Skeletal muscle cell (primary cell): ENCODE data around the gene PIGP.
"Not testable (repeated sequence)": the region's sequence is repeated elsewhere in the genome, so short reads cannot be mapped to it uniquely, and the experiment has no call there.

Experiments used
- DNase-seq: peaks from one replicate; pipeline ENCODE4 v3.0.0-alpha.2; 2010; ENCODE audit warnings: low read depth
- H3K4me3 ChIP-seq: 2 replicates; pipeline ENCODE4 v1.5.1; 2011; ENCODE audit warnings: low read depth, mild to moderate bottlenecking, control low read depth, low read length, moderate library complexity

PIGP gene

GRCh38 chr21:37072988-37073416, at the start of gene PIGP, which contains the start of gene TTC3:
Gene PIGP (minus strand): TSS chr21:37073071. CDS start chr21:37072515, 556 bp downstream.
Gene TTC3 (plus strand): TSS chr21:37073254. CDS start chr21:37087258, 14,004 bp downstream.
- peak; percentile 85 for DNase-seq
- H3K4me3 ChIP-seq, result peak within 1 kb of the TSS; percentile 95

GRCh38 chr21:37119421-37120218, 46.7 kb upstream of the PIGP start:
- H3K4me3 ChIP-seq, result no peak overlapping the region
- DNase-seq, result no peak

- DNase-seq, result no peak
- H3K4me3 ChIP-seq, result no peak overlapping the region
These were observed 45.4 kb upstream of the PIGP start for GRCh38 chr21:37118187-37118826.

GRCh38 chr21:37117204-37117603, 44.3 kb upstream of the PIGP start:
- H3K4me3 ChIP-seq, result no peak overlapping the region
- no peak for DNase-seq

GRCh38 chr21:37116459-37116858, 43.6 kb upstream of the PIGP start:
- H3K4me3 ChIP-seq, DNase-seq: not testable (repeated sequence)

- DNase-seq, H3K4me3 ChIP-seq: not testable (repeated sequence)
These were observed 41.4 kb upstream of the PIGP start for GRCh38 chr21:37114301-37114700.

GRCh38 chr21:37111029-37111428, 38.2 kb upstream of the PIGP start:
- not testable (repeated sequence) for H3K4me3 ChIP-seq, DNase-seq

- DNase-seq, result no peak
- no peak overlapping the region for H3K4me3 ChIP-seq
These were observed 34.1 kb upstream of the PIGP start for GRCh38 chr21:37106998-37107397.

GRCh38 chr21:37102746-37103145, 29.9 kb upstream of the PIGP start:
- not testable (repeated sequence) for H3K4me3 ChIP-seq, DNase-seq

GRCh38 chr21:37101384-37101783, 28.5 kb upstream of the PIGP start:
- no peak for DNase-seq
- H3K4me3 ChIP-seq, result no peak overlapping the region

GRCh38 chr21:37100316-37100715, 27.4 kb upstream of the PIGP start:
- no peak for DNase-seq
- H3K4me3 ChIP-seq, result no peak overlapping the region

- peak; percentile 16 for DNase-seq
- H3K4me3 ChIP-seq, result no peak overlapping the region
These were observed 25.9 kb upstream of the PIGP start for GRCh38 chr21:37098751-37099150.

GRCh38 chr21:37095821-37096220, 22.9 kb upstream of the PIGP start:
- no peak overlapping the region for H3K4me3 ChIP-seq
- no peak for DNase-seq

- no peak overlapping the region for H3K4me3 ChIP-seq
- no peak for DNase-seq
These were observed 21.1 kb upstream of the PIGP start for GRCh38 chr21:37093977-37094376.

- no peak for DNase-seq
- no peak overlapping the region for H3K4me3 ChIP-seq
These were observed 15.4 kb upstream of the PIGP start for GRCh38 chr21:37088186-37088735.

- H3K4me3 ChIP-seq, result no peak overlapping the region
- no peak for DNase-seq
These were observed 14.3 kb upstream of the PIGP start for GRCh38 chr21:37087188-37087587.

- DNase-seq, result no peak
- no peak overlapping the region for H3K4me3 ChIP-seq
These were observed 12.9 kb upstream of the PIGP start for GRCh38 chr21:37085726-37086125.

- no peak overlapping the region for H3K4me3 ChIP-seq
- no peak for DNase-seq
These were observed 10.1 kb upstream of the PIGP start for GRCh38 chr21:37082856-37083528.

- H3K4me3 ChIP-seq, result no peak overlapping the region
- DNase-seq, result no peak
These were observed 9.5 kb upstream of the PIGP start for GRCh38 chr21:37082375-37082774.
